Stimulated activated memory B cell treated with anti-CD40 and anti-IgM and Interleukin-4, amounts not matched to agents 10 μg/mL and 1 μg/mL and 100 μg/mL, for 72 hours (primary cell): ENCODE data around the gene TUBB4A.

ENCODE experiments used
- ATAC-seq: fragments of 150-1000 bp; cut with Tn5 transposase; 2 replicates; pipeline ENCODE4 v1.10.0; 2021
- H3K27ac Mint-ChIP-seq: one replicate; pipeline ENCODE4 v1.8.0; 2022; ENCODE audit warnings: mild to moderate bottlenecking, mixed read lengths
- H3K27me3 Mint-ChIP-seq: one replicate; pipeline ENCODE4 v1.8.0; 2022; ENCODE audit warnings: mixed read lengths
- H3K36me3 Mint-ChIP-seq: one replicate; pipeline ENCODE4 v1.8.0; 2022; ENCODE audit warnings: mixed read lengths
- H3K4me1 Mint-ChIP-seq: one replicate; pipeline ENCODE4 v1.8.0; 2022; ENCODE audit warnings: mixed read lengths
- H3K4me3 Mint-ChIP-seq: one replicate; pipeline ENCODE4 v1.8.0; 2022; ENCODE audit warnings: mild to moderate bottlenecking, moderate library complexity, mixed read lengths
- H3K9me3 Mint-ChIP-seq: one replicate; pipeline ENCODE4 v1.8.0; 2022; ENCODE audit warnings: mixed read lengths

The TUBB4A gene

DNA sequence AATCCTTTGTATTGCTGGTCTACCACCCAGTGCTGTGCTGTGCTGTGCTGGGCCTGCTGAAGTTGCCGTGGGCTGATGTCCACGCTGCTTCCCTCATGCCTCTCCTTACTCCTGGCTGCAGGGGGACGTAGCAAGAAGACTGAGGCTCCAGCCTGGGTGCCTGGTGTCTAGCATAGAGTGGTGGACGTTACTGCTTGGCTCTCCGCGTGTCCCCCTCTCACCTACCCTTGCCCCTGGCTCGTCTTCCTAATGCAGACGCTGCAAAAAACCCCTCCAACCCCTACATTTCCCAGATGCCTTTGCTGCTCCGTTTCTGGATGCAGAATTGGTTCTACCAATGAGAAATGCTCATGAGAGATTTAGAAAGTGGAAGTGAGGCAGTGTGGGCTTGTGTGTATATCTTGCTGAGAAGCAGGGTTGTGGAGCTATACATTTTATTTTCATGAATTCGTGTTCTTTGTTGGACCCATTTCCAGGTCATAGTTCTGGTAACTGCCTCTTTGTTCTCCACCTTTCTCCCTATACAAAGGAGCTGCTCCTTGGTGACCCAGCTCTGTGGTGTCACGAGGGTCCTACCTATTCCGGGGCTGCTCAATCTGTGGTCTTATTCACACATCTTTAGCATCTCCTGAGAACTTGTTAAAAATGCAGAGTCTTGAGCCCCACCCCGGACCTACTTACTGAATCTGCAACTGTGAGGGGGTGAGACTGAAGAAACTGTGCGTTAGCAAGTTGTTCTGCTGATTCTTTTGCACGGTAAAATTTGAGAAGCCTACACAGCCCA, 12.6 kb downstream of the TUBB4A start:
- H3K27me3 Mint-ChIP-seq: no peaks in the 10 kb centered on the region
- no peaks in the 10 kb centered on the region for H3K9me3 Mint-ChIP-seq
- peaks cover 16% of the 10 kb centered on the region for H3K4me1 Mint-ChIP-seq
- peak overlapping the region; percentile 80 for H3K27ac Mint-ChIP-seq
- peak; percentile 98 for ATAC-seq
- peak overlapping the region; percentile 80 for H3K4me3 Mint-ChIP-seq
- peaks cover 5% of the 10 kb centered on the region for H3K36me3 Mint-ChIP-seq

DNA sequence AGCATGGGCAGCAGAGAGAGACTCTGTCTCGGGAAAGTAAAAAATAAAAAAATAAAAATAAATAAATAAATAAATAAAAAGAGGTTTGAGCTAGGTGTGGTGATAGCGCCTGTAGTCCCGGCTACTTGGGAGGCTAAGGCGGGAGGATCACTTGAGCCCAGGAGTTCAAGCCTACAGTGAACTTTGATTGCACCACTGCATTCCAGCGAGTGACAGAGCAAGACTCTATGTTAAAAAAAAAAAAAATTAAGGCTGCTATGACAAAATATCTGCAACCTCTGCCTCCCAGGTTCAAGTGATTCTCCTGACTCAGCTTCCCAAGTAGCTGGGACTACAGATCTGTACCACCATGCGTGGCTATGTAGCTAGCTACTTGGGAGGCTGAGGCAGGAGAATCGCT, 17.3 kb downstream of the TUBB4A start:
- Mint-ChIP-seq H3K27ac (no peak overlapping the region), H3K4me1 (peaks cover 48% of the 10 kb centered on the region), H3K4me3 (no peak overlapping the region), H3K9me3 (no peaks in the 10 kb centered on the region), H3K27me3 (no peaks in the 10 kb centered on the region), H3K36me3 (no peaks in the 10 kb centered on the region)
- no peak for ATAC-seq

DNA sequence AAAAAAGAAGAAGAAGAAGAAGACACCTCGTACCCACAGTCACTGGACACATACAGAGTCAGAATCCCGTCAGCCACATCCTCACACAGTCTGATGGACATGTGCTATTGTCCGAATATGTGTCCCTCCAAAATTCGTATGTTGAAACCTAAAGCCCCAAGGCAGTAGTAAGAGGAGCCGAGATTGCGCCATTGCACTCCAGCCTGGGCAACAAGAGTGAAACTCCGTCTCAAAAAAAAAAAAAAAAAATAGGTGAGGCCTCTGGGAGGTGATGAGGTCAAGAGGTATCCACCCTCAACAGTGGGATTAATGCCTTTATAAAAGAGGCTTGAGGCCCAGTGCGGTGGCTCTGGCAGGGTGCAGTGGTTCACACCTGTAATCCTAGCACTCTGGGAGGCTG, 17.9 kb downstream of the TUBB4A start:
- Mint-ChIP-seq H3K36me3 (no peaks in the 10 kb centered on the region), H3K9me3 (no peaks in the 10 kb centered on the region), H3K4me1 (peaks cover 46% of the 10 kb centered on the region), H3K4me3 (no peak overlapping the region), H3K27ac (peak overlapping the region; percentile 97), H3K27me3 (no peaks in the 10 kb centered on the region)
- ATAC-seq: no peak

DNA sequence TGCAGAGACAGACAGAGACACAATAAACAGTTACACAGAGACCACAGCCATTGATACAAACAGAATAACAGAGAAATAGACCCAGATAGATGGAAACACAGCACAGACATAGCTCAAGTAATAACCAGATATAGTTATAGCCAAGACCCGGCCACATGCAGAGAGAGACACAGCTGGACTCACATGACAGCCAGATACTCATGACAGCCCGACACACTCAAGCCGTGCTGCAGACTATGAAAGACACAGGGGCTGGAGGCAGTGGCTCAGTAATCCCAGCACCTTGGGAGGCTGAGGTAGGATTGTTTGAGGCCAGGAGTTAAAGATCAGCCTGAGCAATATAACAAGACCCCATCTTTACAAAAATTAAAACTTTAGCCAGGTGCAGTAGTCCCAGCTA, 18.9 kb downstream of the TUBB4A start:
- ATAC-seq: no peak
- Mint-ChIP-seq H3K36me3 (no peaks in the 10 kb centered on the region), H3K9me3 (no peaks in the 10 kb centered on the region), H3K4me1 (peaks cover 42% of the 10 kb centered on the region), H3K4me3 (no peak overlapping the region), H3K27ac (peak overlapping the region; percentile 97), H3K27me3 (no peaks in the 10 kb centered on the region)

DNA sequence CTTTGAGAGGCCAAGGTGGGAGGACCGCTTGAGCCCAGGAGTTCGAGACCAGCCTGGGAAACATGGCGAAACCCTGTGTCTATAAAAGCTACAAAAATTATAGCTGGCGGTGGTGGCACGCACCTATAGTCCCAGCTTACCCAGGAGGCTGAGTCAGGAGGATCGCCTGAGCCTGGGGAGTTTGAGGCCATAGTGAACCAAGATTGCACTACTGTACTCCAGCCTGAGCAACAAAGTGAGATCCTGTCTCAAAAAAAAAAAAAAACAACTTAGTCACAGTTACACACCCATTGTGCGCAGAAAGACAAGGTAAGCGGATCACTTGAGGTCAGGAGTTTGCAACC, 19.8 kb downstream of the TUBB4A start:
- H3K36me3 Mint-ChIP-seq: no peaks in the 10 kb centered on the region
- no peaks in the 10 kb centered on the region for H3K27me3 Mint-ChIP-seq
- H3K9me3 Mint-ChIP-seq: no peaks in the 10 kb centered on the region
- ATAC-seq: no peak
- peak overlapping the region; percentile 89 for H3K4me3 Mint-ChIP-seq
- peaks cover 42% of the 10 kb centered on the region for H3K4me1 Mint-ChIP-seq
- peak overlapping the region; percentile 97 for H3K27ac Mint-ChIP-seq

DNA sequence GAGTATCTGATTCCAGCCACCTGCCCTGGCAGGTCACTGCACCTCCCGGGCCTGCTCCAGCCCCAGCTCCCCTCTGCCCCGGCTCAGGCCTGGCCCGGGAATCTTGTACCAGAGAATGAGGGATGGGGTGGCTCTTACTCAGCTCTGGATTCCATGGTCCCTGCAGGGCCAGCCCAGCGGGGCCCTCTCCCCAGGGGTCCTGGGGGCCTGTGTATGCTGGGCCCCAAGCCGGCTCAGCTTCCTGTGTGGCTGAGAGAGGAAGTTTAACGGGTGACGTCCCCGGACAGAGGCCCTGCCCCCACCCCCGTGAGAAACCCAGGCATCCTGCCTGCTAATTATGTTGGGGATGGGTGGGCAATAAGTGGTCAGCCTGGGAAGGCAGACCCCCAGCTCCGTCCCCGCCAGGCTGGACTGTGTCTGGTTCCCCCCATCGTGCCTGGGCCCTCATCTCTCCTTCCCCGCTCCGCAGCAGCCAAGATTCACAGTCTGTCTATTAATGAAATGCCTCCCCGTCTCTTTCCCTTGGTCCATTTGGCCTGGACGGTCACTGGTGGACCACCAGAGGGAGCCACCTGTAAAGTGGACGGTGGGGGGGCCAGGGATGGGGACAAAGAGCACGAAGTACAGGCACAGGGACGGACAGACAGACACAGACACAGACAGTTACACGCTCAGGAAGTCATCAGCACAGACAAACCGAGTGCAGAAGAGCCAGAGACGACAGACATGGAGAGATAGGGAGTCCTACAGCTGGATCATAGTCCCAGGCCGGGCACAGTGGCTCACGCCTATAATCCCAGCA, 20.4 kb downstream of the TUBB4A start, which contains the start of gene DENND1C:
DENND1C (minus strand) TSS at position 247 of the 802 bp plus-strand sequence; CDS start at position 155, 92 bp downstream.
- Mint-ChIP-seq H3K27ac (peak within 1 kb of the TSS; percentile 97), H3K4me1 (peaks cover 42% of the 10 kb centered on the region), H3K27me3 (no peaks in the 10 kb centered on the region), H3K9me3 (no peaks in the 10 kb centered on the region), H3K36me3 (no peaks in the 10 kb centered on the region), H3K4me3 (peak within 1 kb of the TSS; percentile 89)
- ATAC-seq: peak; percentile 96

DNA sequence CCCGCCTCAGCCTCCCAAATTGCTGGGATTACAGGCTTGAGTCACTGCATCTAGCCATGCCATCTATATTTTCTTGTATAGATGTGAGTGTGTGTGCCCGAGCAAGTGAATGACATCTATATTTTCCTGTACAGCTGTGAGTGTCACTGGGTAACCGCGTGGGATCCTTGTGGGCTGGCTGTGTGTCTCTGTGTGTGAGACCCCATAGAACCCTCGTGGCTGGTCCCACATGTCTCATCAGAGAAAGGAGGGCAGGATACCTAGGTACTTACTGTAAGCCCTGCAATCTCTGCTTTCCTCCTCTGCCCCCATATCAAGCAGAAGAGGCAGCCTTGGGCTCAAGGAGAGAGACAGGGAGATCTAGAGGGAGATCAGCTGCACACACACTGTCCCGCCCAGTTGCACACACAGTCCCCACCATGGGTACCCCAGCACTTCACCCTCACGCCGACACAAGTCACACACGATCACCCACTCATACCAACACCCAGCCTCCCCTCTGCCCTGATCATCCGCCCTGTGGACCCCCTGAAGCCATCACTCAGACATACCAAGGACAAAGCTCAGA, 21.2 kb downstream of the TUBB4A start:
- Mint-ChIP-seq H3K27ac (peak overlapping the region; percentile 97), H3K36me3 (peaks cover 7% of the 10 kb centered on the region), H3K27me3 (no peaks in the 10 kb centered on the region), H3K4me3 (peak overlapping the region; percentile 89), H3K4me1 (peaks cover 42% of the 10 kb centered on the region), H3K9me3 (no peaks in the 10 kb centered on the region)
- peak; percentile 2 for ATAC-seq

DNA sequence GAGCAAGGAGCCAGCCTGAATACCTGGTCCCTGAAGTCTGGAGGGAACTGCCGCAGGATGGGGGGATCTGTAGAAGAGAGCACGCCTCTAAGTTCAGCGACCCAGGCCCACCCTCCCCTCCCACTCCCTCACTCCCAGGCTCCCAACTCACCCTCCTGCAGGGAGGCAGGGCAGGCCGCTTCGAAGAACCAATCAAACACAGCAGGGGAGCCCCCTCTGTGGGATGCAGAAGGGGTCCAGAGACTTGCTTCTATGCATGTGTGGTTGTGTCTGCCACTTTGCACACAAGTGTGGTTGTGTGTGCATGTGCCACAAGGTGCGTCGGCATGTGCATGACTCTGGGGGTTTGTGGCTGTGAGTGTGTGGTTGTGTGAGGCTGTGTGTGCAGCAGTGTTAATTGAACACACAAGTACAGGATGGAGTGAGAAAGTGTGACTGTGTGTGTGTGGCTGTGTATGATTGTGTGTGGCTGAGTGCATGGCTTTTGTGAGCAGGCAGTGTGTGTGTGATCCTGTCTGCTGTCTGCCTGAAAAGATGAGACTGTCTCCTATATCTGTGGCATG, 22.2 kb downstream of the TUBB4A start:
- Mint-ChIP-seq H3K9me3 (no peaks in the 10 kb centered on the region), H3K27me3 (no peaks in the 10 kb centered on the region), H3K27ac (peak overlapping the region; percentile 97), H3K4me1 (peaks cover 42% of the 10 kb centered on the region), H3K36me3 (peaks cover 8% of the 10 kb centered on the region), H3K4me3 (peak overlapping the region; percentile 31)
- no peak for ATAC-seq

DNA sequence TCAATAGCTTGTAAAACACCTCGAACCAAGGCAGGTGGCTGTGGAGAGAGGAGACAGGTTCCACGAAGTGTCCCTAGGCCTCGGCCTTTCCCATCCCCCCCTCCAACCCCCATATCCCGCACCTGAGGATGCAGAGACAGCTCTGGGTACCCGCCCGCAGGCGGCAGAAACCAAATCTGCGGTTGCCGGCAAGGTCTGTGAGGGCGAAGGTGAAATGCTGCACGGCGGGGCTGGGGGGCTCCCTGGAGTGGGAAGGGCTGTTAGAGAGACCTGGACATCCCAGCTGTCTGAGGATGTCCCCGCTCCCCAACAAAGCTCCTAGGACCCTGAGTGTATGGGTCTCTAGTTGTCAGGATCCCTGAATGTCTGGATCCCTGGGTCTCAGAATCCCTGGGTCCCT, 23.3 kb downstream of the TUBB4A start:
- H3K4me3 Mint-ChIP-seq: no peak overlapping the region
- no peak for ATAC-seq
- H3K9me3 Mint-ChIP-seq: no peaks in the 10 kb centered on the region
- peaks cover 40% of the 10 kb centered on the region for H3K4me1 Mint-ChIP-seq
- no peak overlapping the region for H3K27ac Mint-ChIP-seq
- peaks cover 14% of the 10 kb centered on the region for H3K36me3 Mint-ChIP-seq
- no peaks in the 10 kb centered on the region for H3K27me3 Mint-ChIP-seq

DNA sequence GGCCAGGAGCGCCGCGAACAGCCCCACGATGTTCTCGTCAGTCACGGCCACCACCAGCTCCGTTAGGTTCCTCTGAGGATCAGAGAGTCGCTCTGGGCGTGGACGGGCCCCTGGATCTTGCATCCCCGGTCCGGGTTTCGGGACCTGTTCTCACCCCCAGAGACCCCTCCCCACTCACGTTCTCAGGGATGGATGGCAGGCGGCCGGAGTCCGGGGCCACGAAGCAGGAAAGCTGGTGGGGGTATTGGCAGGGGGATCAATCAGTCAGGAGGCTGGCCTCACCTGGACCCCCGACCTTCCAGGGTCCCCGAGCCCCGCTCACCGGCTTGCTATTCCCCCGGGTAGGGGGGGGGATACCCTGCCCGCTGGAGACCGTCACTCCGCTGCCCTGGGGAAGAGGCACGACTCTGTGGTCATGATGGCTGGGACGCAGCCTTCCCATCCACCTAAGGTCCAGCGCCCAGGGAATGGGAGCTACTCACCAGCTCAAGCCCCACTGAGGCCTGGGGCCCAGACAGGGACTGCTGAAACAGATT, 25.1 kb downstream of the TUBB4A start:
- H3K4me3 Mint-ChIP-seq: no peak overlapping the region
- H3K4me1 Mint-ChIP-seq: peaks cover 23% of the 10 kb centered on the region

DNA sequence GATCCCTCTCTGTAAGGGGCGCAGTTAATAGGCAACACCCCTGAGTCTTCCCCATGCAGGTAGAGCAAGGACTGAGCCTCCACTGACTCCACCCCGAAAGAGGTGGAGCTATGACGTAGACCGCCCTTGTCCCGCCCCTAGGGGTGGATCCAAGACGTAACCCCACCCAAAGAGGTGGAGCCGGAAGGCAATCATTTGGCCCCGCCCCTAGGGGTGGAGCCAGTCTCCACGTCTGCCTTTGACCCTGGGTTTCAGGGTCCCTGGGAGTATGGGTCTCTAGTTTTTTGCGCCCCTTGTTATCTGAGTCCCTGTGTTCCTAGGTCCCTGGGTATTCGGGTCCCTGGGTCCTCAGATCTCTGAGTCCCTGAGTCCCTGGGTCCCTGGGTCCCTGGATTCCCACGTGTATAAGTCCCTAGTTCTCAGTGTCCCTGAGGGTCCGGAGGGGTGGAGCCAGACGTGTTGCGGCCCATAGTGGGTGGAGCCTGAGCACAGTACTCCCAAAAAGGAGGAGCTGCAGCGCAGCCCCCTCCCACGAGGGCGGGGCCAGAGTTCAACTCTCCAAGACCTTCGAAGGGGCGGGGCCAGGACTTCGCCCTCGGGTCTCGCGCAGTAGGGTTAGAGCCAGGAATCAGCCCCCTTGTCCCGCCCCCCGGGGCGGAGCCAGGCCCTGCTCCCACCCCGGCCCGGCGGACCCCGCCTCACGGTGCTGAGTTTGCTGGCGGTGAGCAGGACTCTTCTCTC, 25.8 kb downstream of the TUBB4A start:
- Mint-ChIP-seq H3K36me3 (peaks cover 18% of the 10 kb centered on the region), H3K4me3 (no peak overlapping the region), H3K27ac (no peak overlapping the region), H3K9me3 (no peaks in the 10 kb centered on the region), H3K4me1 (peaks cover 16% of the 10 kb centered on the region), H3K27me3 (no peaks in the 10 kb centered on the region)
- ATAC-seq: peak; percentile 78

More for the DNA sequence above, 25.1 kb downstream of the TUBB4A start:
- ATAC-seq: no peak
- no peak overlapping the region for H3K27ac Mint-ChIP-seq
- no peaks in the 10 kb centered on the region for H3K27me3 Mint-ChIP-seq
- no peaks in the 10 kb centered on the region for H3K9me3 Mint-ChIP-seq
- H3K36me3 Mint-ChIP-seq: peaks cover 18% of the 10 kb centered on the region

DNA sequence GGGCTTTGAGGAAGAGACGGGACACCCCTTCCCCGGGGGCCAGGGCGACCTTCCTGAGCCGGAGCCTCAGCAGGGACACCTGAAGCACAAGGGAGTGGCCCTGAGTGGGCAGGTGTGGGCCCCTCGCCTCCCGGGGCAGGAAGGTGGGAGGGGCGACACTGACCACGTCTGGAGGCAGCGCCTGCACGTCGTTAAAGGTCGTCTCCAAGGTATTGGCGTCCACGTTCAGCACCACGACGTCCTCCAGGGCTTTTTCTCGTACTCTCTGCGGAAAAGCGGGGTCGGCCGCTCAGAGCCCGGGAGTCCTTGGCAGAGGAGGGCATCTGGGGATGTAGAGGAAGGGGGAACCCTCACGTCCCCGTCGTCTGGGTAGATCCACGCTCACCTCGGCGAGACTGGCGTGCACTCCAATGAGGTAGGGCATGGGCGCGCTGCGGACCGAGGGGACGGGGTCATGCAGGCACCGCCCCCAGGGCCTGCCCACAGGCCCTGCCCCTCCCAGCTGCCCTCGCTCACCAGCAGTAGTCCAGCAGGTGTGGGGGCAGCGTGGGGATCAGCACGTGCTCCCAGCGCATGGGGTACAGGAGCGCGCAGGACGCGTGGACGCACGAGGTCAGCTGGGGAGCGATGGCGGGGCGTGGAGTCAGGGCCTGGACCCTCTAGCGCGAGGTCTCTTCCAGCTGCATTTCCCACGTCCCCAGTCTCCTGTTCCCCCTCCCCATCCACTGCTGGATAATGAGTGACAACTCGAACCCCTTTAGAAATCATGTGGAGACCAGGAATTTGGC, 26.6 kb downstream of the TUBB4A start:
- no peak overlapping the region for H3K4me3 Mint-ChIP-seq
- no peak overlapping the region for H3K27ac Mint-ChIP-seq
- peaks cover 9% of the 10 kb centered on the region for H3K4me1 Mint-ChIP-seq
- no peaks in the 10 kb centered on the region for H3K27me3 Mint-ChIP-seq
- ATAC-seq: no peak
- H3K36me3 Mint-ChIP-seq: peaks cover 18% of the 10 kb centered on the region
- H3K9me3 Mint-ChIP-seq: no peaks in the 10 kb centered on the region

DNA sequence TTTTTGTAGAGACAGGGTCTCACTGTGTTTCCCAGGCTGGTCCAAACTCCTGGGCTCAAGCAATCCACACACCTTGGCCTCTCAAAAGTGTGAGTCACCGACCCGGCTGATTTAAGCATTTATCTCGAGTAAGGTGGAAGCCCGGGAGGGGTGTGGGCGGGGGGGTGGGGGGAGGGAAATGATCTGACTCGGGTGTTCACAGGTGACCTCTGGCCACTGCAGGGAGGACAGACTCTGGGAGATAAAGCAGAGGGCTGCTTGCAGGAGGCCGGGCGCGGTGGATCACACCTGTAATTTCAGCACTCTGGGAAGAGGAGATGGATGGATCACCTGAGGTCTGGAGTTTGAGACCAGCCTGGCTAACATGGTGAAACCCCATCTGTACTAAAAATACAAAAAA, 28.5 kb downstream of the TUBB4A start:
- Mint-ChIP-seq H3K27ac (no peak overlapping the region), H3K36me3 (peaks cover 35% of the 10 kb centered on the region), H3K9me3 (no peaks in the 10 kb centered on the region), H3K27me3 (no peaks in the 10 kb centered on the region), H3K4me3 (no peak overlapping the region), H3K4me1 (no peaks in the 10 kb centered on the region)
- ATAC-seq: no peak

DNA sequence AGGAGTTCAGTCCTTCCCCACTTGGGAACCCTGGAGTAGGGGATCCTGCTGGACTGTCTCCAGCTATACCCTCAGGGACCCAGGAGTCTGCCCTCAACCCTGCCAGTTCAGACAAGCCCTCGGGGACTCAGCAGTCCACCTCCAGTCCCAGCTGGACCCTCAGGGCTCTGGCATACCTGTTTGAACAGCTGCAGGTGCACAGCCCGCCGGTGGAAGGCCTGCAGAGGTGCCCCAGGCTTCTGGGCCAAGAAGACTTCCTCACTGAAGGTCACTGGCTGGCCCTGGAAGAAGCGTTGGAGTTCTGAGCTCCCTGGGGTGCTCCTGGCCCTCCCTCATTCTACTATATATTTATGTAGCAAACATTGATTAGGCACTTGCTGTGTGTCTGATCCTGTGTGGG, 29.4 kb downstream of the TUBB4A start:
- H3K9me3 Mint-ChIP-seq: no peaks in the 10 kb centered on the region
- no peak for ATAC-seq
- peaks cover 45% of the 10 kb centered on the region for H3K36me3 Mint-ChIP-seq
- no peak overlapping the region for H3K4me3 Mint-ChIP-seq
- H3K4me1 Mint-ChIP-seq: peaks cover under 1% of the 10 kb centered on the region
- H3K27me3 Mint-ChIP-seq: no peaks in the 10 kb centered on the region
- no peak overlapping the region for H3K27ac Mint-ChIP-seq
